NB4 (cell line): ENCODE measurements around the gene HOXA4.

ENCODE experiments used
- CTCF ChIP-seq: IDR thresholded peaks from one replicate; pipeline ENCODE4 v1.5.1; 2012; ENCODE audit warnings: low read depth, low read length
- POLR2A ChIP-seq: IDR thresholded peaks from 2 replicates; pipeline ENCODE4 v1.6.1; 2011; ENCODE audit warnings: mild to moderate bottlenecking; ENCODE audit not compliant: insufficient read length; ENCODE audit errors: extremely low read depth

- TF ChIP-seq CTCF: no peak
- TF ChIP-seq POLR2A: no peak
Measured at GRCh38 chr7:27107391-27108381, 22.9 kb downstream of the HOXA4 start.
